ENCODE results near the gene ANKS1B. TPM values are rescaled to one million over a fixed set of nuclear protein-coding genes. Genes with fewer than 3 reads are reported as not detected.
"Not testable (repeated sequence)": the region's sequence is repeated elsewhere in the genome, so short reads cannot be mapped to it uniquely, and the experiment has no call there.

Gene ANKS1B
- total and polyA plus RNA-seq, 3 experiments from 2014 or later, result 0.39 to 0.60 TPM; not detected in 1

DNA sequence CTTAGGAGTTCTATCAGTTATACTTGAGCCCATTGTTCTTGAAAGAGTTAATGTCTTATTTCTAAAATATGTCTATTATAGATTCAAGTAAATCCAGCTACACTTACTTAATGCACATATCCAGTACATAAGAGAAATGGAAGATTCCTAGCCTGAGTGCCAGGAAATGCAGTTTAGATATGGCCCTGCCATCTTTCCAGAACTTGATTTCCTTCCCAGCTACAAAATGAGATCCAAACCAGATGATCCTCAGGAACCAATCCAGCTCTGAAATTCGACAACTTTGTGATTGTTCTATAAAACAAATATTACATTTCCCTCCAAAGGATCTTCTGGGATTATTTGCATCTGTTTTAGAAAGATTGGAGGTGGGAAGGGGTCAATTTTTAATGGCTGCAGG, 654.5 kb downstream of the ANKS1B start:
- Mint-ChIP-seq H3K27ac (no peak overlapping the region), H3K9me3 (peaks cover 0 to 31% (median 2%) of the 10 kb centered on the region in 5 donors), H3K4me1 (no peaks in the 10 kb centered on the region), H3K4me3 (no peak overlapping the region), H3K36me3 (no peaks in the 10 kb centered on the region), H3K27me3 (no peaks in the 10 kb centered on the region)
- H3K4me3 ChIP-seq (ENCODE audit: low read length), result no peak overlapping the region
- no peak overlapping the region for H3K27ac ChIP-seq (ENCODE audit: low read depth, low read length)
- no peaks in the 10 kb centered on the region for H3K9me3 ChIP-seq (ENCODE audit: low read length)
- ChIA-PET POLR2A (no interaction called here), CTCF (no interaction called here)
- no peaks in the 10 kb centered on the region for H3K36me3 ChIP-seq (ENCODE audit: insufficient read depth, low read length)
- no peaks in the 10 kb centered on the region for H3K4me1 ChIP-seq (ENCODE audit: insufficient read depth, low read length)
- no peaks in the 10 kb centered on the region for H3K27me3 ChIP-seq (ENCODE audit: insufficient read depth, low read length, poor library complexity, severe bottlenecking)
- no peak for DNase-seq

DNA sequence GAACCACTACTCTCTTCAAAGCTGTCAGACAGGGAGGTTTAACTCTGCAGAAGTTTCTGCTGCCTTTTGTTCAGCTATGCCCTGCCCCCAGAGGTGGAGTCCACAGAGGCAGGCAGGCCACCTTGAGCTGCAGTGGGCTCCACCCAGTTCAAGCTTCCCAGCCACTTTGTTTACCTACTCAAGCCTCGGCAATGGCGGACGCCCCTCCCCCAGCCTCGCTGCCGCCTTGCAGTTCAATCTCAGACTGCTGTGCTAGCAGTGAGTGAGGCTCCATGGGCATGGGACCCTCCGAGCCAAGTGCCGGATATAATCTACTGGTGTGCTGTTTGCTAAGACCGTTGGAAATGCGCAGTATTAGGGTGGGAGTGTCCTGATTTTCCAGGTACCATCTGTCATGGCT, 663.5 kb downstream of the ANKS1B start:
- POLR2A ChIA-PET, H3K27ac Mint-ChIP-seq, CTCF ChIA-PET: not testable (repeated sequence)

DNA sequence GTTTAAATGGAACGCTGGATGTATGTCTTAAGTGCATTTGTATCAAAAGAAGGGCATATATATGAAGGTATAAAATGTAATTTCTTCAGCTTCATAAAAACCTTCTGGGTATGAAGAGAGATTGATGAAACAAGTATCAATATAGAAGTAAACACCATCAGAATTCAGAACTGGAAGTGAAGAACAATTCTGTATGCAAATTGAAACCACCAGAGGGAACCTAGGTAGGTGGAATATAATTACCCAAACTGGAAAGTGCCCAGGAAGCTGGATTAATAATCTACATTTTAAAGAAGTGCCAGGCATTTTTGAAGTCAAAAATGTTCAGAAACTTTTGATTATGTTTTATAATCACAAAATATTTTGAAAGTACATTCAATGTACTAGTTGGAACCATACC, 673.4 kb downstream of the ANKS1B start:
- no peaks in the 10 kb centered on the region for H3K27me3 Mint-ChIP-seq
- peaks cover 3 to 13% (median 4%) of the 10 kb centered on the region in 5 donors for H3K9me3 Mint-ChIP-seq
- peak overlapping the region in 1 of 8 donors; percentile 33 for H3K27ac Mint-ChIP-seq
- Histone ChIP-seq H3K36me3 (ENCODE audit: insufficient read depth, low read length) (no peaks in the 10 kb centered on the region), H3K4me3 (ENCODE audit: low read length) (no peak overlapping the region), H3K27ac (ENCODE audit: low read depth, low read length) (no peak overlapping the region), H3K9me3 (ENCODE audit: low read length) (no peaks in the 10 kb centered on the region), H3K4me1 (ENCODE audit: insufficient read depth, low read length) (no peaks in the 10 kb centered on the region), H3K27me3 (ENCODE audit: insufficient read depth, low read length, poor library complexity, severe bottlenecking) (no peaks in the 10 kb centered on the region)
- H3K4me1 Mint-ChIP-seq, result no peaks in the 10 kb centered on the region
- no peak overlapping the region for H3K4me3 Mint-ChIP-seq
- ChIA-PET CTCF (no interaction called here), POLR2A (no interaction called here)
- peaks cover 0 to 2% (median 0%) of the 10 kb centered on the region in 3 donors for H3K36me3 Mint-ChIP-seq
- no peak for DNase-seq

More for the DNA sequence above, 663.5 kb downstream of the ANKS1B start:
- H3K9me3 Mint-ChIP-seq, result peaks cover 12 to 23% (median 18%) of the 10 kb centered on the region in 5 donors
- H3K36me3 Mint-ChIP-seq; H3K4me1 Mint-ChIP-seq; DNase-seq; H3K4me1 ChIP-seq (ENCODE audit: insufficient read depth, low read length); H3K4me3 Mint-ChIP-seq; H3K27me3 Mint-ChIP-seq; H3K36me3 ChIP-seq (ENCODE audit: insufficient read depth, low read length); H3K9me3 ChIP-seq (ENCODE audit: low read length); H3K27ac ChIP-seq (ENCODE audit: low read depth, low read length); H3K27me3 ChIP-seq (ENCODE audit: insufficient read depth, low read length, poor library complexity, severe bottlenecking); H3K4me3 ChIP-seq (ENCODE audit: low read length): not testable (repeated sequence)

DNA sequence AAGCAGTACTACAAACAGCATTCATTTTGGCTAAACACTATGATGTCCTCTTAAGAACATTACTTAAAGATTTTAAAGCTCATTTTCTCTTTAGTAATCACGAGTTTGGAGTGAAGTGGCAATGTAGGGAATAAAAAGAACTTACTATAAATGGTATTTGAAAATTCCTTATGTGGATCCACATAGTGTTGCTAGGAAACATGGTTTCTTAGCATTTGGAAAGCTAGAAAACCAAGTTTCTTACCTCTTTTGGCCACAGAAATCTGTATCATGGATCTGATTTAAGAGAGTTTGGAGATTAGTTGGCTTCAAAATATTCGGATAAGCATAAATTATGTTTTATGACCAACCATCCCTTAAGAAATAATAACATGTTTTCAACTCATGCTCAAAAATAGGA, 674.9 kb downstream of the ANKS1B start:
- Mint-ChIP-seq H3K36me3 (peaks cover 0 to 2% (median 0%) of the 10 kb centered on the region in 3 donors), H3K4me3 (no peak overlapping the region), H3K4me1 (no peaks in the 10 kb centered on the region), H3K27me3 (no peaks in the 10 kb centered on the region), H3K9me3 (peaks cover 3 to 14% (median 4%) of the 10 kb centered on the region in 5 donors), H3K27ac (no peak overlapping the region)
- H3K9me3 ChIP-seq (ENCODE audit: low read length), result no peaks in the 10 kb centered on the region
- H3K27ac ChIP-seq (ENCODE audit: low read depth, low read length), result no peak overlapping the region
- ChIA-PET CTCF (no interaction called here), POLR2A (no interaction called here)
- H3K36me3 ChIP-seq (ENCODE audit: insufficient read depth, low read length), result no peaks in the 10 kb centered on the region
- H3K4me1 ChIP-seq (ENCODE audit: insufficient read depth, low read length), result no peaks in the 10 kb centered on the region
- DNase-seq, result no peak
- no peak overlapping the region for H3K4me3 ChIP-seq (ENCODE audit: low read length)
- H3K27me3 ChIP-seq (ENCODE audit: insufficient read depth, low read length, poor library complexity, severe bottlenecking), result no peaks in the 10 kb centered on the region

DNA sequence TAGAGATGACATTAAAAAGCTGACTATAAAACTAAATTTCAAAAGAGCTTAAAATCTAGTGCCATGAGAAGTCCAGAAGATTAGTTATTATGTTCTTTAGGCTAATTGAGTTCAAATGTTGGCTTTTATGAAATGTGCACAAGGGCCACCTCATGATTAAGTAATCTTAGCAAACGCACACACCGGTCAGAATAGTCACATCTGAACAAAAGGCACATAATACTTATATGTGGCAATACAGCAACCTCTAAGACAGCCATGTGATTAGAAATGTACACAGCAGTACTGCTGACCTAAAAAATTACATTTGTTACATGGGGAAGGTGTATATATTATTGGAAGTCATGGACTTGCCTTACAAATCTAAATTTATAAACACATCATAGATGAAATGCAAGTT, 681.9 kb downstream of the ANKS1B start:
- no peaks in the 10 kb centered on the region for H3K27me3 ChIP-seq (ENCODE audit: insufficient read depth, low read length, poor library complexity, severe bottlenecking)
- H3K4me3 ChIP-seq (ENCODE audit: low read length), result no peak overlapping the region
- CTCF ChIA-PET, result no interaction called here
- H3K9me3 ChIP-seq (ENCODE audit: low read length), result no peaks in the 10 kb centered on the region
- H3K4me1 ChIP-seq (ENCODE audit: insufficient read depth, low read length), result no peaks in the 10 kb centered on the region
- H3K27ac ChIP-seq (ENCODE audit: low read depth, low read length), result no peak overlapping the region
- Mint-ChIP-seq H3K9me3 (peaks cover 0 to 8% (median 5%) of the 10 kb centered on the region in 5 donors), H3K4me3 (no peak overlapping the region), H3K27me3 (no peaks in the 10 kb centered on the region), H3K27ac (no peak overlapping the region), H3K36me3 (peaks cover 0 to 2% (median 0%) of the 10 kb centered on the region in 3 donors), H3K4me1 (no peaks in the 10 kb centered on the region)
- no peak for DNase-seq
- POLR2A ChIA-PET, result no interaction called here
- no peaks in the 10 kb centered on the region for H3K36me3 ChIP-seq (ENCODE audit: insufficient read depth, low read length)

DNA sequence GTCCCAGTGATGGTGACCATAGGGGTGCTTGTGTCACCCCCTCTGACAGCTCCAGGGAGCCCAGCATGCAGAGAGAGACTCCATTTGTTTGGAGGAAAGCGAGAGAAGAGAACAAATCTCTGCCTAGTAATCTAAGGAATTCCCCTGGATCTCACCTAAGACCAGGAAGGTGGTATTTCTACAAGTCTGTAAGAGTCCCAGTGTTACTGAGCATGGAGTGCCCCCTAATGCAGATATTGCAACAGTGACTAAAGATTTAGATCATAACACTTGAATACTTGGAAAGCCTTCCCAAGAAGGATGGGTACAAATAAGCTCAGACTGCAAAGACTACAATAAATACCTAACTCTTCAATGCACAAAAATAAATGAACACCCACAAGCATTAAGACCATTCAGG, 697.6 kb downstream of the ANKS1B start:
- ChIA-PET CTCF (no interaction called here), POLR2A (no interaction called here)
- Histone ChIP-seq H3K27ac (ENCODE audit: low read depth, low read length) (no peak overlapping the region), H3K36me3 (ENCODE audit: insufficient read depth, low read length) (no peaks in the 10 kb centered on the region), H3K27me3 (ENCODE audit: insufficient read depth, low read length, poor library complexity, severe bottlenecking) (no peaks in the 10 kb centered on the region), H3K4me1 (ENCODE audit: insufficient read depth, low read length) (no peaks in the 10 kb centered on the region), H3K9me3 (ENCODE audit: low read length) (peaks cover 6% of the 10 kb centered on the region), H3K4me3 (ENCODE audit: low read length) (no peak overlapping the region)
- Mint-ChIP-seq H3K27me3 (no peaks in the 10 kb centered on the region), H3K4me1 (no peaks in the 10 kb centered on the region), H3K27ac (no peak overlapping the region), H3K4me3 (no peak overlapping the region), H3K9me3 (peaks cover 16 to 43% (median 25%) of the 10 kb centered on the region in 5 donors), H3K36me3 (no peaks in the 10 kb centered on the region)
- no peak for DNase-seq

DNA sequence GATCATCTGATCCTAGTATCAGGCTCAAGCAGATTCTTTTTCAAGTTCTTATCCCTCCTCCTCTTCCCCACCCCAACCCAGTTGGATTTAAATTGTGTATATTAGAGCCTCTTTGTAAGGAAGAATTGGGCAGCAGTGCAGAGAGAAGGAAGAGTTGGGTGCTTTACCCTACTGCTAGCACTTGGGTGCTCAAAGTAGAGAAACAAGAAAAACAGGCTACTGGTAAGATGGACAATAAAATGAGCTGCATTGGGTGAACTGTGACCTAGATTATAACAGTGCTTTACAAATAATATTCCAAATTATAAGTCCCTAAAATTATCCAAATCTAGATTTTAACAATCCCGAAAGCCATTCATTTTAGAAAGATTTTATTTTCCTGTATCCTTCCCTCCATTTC, 700.6 kb downstream of the ANKS1B start:
- Histone ChIP-seq H3K36me3 (ENCODE audit: insufficient read depth, low read length) (no peaks in the 10 kb centered on the region), H3K9me3 (ENCODE audit: low read length) (no peaks in the 10 kb centered on the region), H3K4me3 (ENCODE audit: low read length) (no peak overlapping the region), H3K27me3 (ENCODE audit: insufficient read depth, low read length, poor library complexity, severe bottlenecking) (no peaks in the 10 kb centered on the region), H3K4me1 (ENCODE audit: insufficient read depth, low read length) (no peaks in the 10 kb centered on the region), H3K27ac (ENCODE audit: low read depth, low read length) (no peak overlapping the region)
- CTCF ChIA-PET, result no interaction called here
- Mint-ChIP-seq H3K4me3 (no peak overlapping the region), H3K4me1 (no peaks in the 10 kb centered on the region), H3K9me3 (peaks cover 0 to 22% (median 7%) of the 10 kb centered on the region in 5 donors), H3K36me3 (no peaks in the 10 kb centered on the region), H3K27ac (no peak overlapping the region), H3K27me3 (no peaks in the 10 kb centered on the region)
- POLR2A ChIA-PET, result no interaction called here
- no peak for DNase-seq

DNA sequence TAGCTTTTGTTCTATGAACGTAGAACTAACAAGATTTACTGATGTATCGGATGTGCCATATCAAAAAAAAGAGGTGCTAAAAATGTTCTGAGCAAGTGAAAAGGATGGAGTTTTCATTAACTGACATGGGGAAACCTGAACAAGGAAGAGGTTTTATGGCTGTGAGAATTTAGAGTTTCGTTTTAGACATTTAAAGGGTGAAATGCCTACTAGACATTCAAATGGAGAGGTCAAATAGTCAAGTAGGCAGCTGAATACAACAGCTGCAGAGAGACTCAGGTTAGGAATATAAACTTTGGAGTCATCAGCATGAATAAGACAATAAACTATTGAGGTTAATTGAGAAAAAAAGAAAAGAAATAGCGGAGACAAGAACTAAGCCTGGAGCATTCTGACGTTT, 702.1 kb downstream of the ANKS1B start:
- CTCF ChIA-PET, result no interaction called here
- H3K4me3 ChIP-seq (ENCODE audit: low read length), result no peak overlapping the region

DNA sequence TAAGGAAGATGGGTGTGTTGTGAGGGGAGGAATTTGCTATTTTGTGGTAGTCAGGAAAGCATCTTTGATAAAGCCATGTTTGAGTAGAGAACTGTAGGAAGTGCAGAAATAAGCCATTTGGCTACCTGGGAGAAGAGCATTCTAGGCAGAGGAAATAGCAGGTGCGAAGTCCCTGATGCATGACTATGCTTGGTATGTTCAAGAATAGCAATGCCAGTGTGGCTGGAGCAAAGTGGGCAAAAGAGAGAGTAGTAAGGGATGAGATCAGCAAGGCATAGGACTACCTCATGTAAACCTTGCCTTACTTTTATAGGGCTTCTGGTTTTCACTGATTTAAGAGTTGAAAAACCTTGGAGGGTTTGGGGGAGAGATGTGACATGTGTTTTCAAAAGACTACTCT, 702.6 kb downstream of the ANKS1B start:
- no peak for DNase-seq
- H3K4me3 ChIP-seq (ENCODE audit: low read length), result no peak overlapping the region
- no peaks in the 10 kb centered on the region for H3K27me3 ChIP-seq (ENCODE audit: insufficient read depth, low read length, poor library complexity, severe bottlenecking)
- H3K9me3 Mint-ChIP-seq, result peaks cover 0 to 11% (median 4%) of the 10 kb centered on the region in 5 donors
- no peak overlapping the region for H3K4me3 Mint-ChIP-seq
- no peak overlapping the region for H3K27ac Mint-ChIP-seq
- CTCF ChIA-PET, result no interaction called here
- H3K4me1 ChIP-seq (ENCODE audit: insufficient read depth, low read length), result no peaks in the 10 kb centered on the region
- no peaks in the 10 kb centered on the region for H3K36me3 Mint-ChIP-seq
- no peaks in the 10 kb centered on the region for H3K27me3 Mint-ChIP-seq
- no peaks in the 10 kb centered on the region for H3K36me3 ChIP-seq (ENCODE audit: insufficient read depth, low read length)
- H3K9me3 ChIP-seq (ENCODE audit: low read length), result no peaks in the 10 kb centered on the region
- no peak overlapping the region for H3K27ac ChIP-seq (ENCODE audit: low read depth, low read length)
- POLR2A ChIA-PET, result no interaction called here
- H3K4me1 Mint-ChIP-seq, result no peaks in the 10 kb centered on the region

More for the DNA sequence above, 702.1 kb downstream of the ANKS1B start:
- H3K4me1 ChIP-seq (ENCODE audit: insufficient read depth, low read length), result no peaks in the 10 kb centered on the region
- Mint-ChIP-seq H3K4me1 (no peaks in the 10 kb centered on the region), H3K27ac (no peak overlapping the region), H3K27me3 (no peaks in the 10 kb centered on the region), H3K9me3 (peaks cover 0 to 11% (median 4%) of the 10 kb centered on the region in 5 donors), H3K36me3 (no peaks in the 10 kb centered on the region), H3K4me3 (no peak overlapping the region)
- POLR2A ChIA-PET, result no interaction called here
- H3K36me3 ChIP-seq (ENCODE audit: insufficient read depth, low read length), result no peaks in the 10 kb centered on the region
- H3K9me3 ChIP-seq (ENCODE audit: low read length), result no peaks in the 10 kb centered on the region
- no peaks in the 10 kb centered on the region for H3K27me3 ChIP-seq (ENCODE audit: insufficient read depth, low read length, poor library complexity, severe bottlenecking)
- no peak overlapping the region for H3K27ac ChIP-seq (ENCODE audit: low read depth, low read length)
- DNase-seq, result no peak
